Gastrocnemius medialis (tissue), 4 donors: Measurements from ENCODE around the gene ASCC1.

ENCODE experiments used
- CTCF ChIP-seq, 5 experiments: fragments of 450-650 bp in 3 of 5; fragments of 200-600 bp in 2 of 5; sonication (generic) in 2 of 5; IDR thresholded peaks in 4 of 5; conservative IDR thresholded peaks in 1 of 5; 1 replicate in 4 of 5; 2 replicates in 1 of 5; pipeline ENCODE4 v1.5.1; 2016 to 2019; ENCODE audit warnings: antibody characterized with exemption in 5 of 5, mild to moderate bottlenecking in 3 of 5, moderate library complexity in 3 of 5
- POLR2A ChIP-seq, 2 donors: fragments of 450-650 bp; IDR thresholded peaks; one replicate each; pipeline ENCODE4 v1.6.1; 2017; ENCODE audit warnings: antibody characterized with exemption in 2 of 2, mild to moderate bottlenecking in 2 of 2, moderate library complexity in 2 of 2

- no peak for TF ChIP-seq POLR2A (IDR thresholded peaks at IDR 0.05)
- TF ChIP-seq CTCF (IDR thresholded peaks at IDR 0.05 in 4 of 5, conservative IDR thresholded peaks at IDR 0.05 in 1 of 5): no peak
These were observed 24.3 kb upstream of the ASCC1 start for GRCh38 chr10:72240371-72240770.
